AG08396 (cell line): ENCODE results near the gene PRKD3.

ENCODE experiments used
- DNase-seq: peaks from one replicate; pipeline ENCODE4 v3.0.0; 2012; ENCODE audit warnings: low spot score, mixed read lengths

PRKD3 gene

GRCh38 chr2:37324786-37325624 is at the start of gene PRKD3:
Gene PRKD3 (minus strand): TSS chr2:37324833. CDS start chr2:37316524, 8,309 bp downstream.
- DNase-seq = peak; percentile 87

- no peak for DNase-seq
Observed at GRCh38 chr2:37372000-37372399, 47.4 kb upstream of the PRKD3 start.

GRCh38 chr2:37370666-37371065 is 46.0 kb upstream of the PRKD3 start:
- no peak for DNase-seq

GRCh38 chr2:37367984-37368383 is 43.4 kb upstream of the PRKD3 start:
- no peak for DNase-seq

GRCh38 chr2:37367310-37367709 is 42.7 kb upstream of the PRKD3 start:
- DNase-seq = peak; percentile 46

- no peak for DNase-seq
Observed at GRCh38 chr2:37366773-37367172, 42.1 kb upstream of the PRKD3 start.

- no peak for DNase-seq
Observed at GRCh38 chr2:37365669-37366068, 41.0 kb upstream of the PRKD3 start.

- no peak for DNase-seq
Observed at GRCh38 chr2:37364351-37364750, 39.7 kb upstream of the PRKD3 start.

GRCh38 chr2:37361994-37362698 is 37.5 kb upstream of the PRKD3 start:
- no peak for DNase-seq

- DNase-seq = no peak
Observed at GRCh38 chr2:37361216-37361815, 36.7 kb upstream of the PRKD3 start.

- no peak for DNase-seq
Observed at GRCh38 chr2:37358466-37358865, 33.8 kb upstream of the PRKD3 start.

GRCh38 chr2:37357530-37357929 is 32.9 kb upstream of the PRKD3 start:
- no peak for DNase-seq

GRCh38 chr2:37357069-37357468 is 32.4 kb upstream of the PRKD3 start:
- DNase-seq = no peak

- no peak for DNase-seq
Observed at GRCh38 chr2:37356299-37356698, 31.7 kb upstream of the PRKD3 start.

- no peak for DNase-seq
Observed at GRCh38 chr2:37355735-37356134, 31.1 kb upstream of the PRKD3 start.

GRCh38 chr2:37354531-37354930 is 29.9 kb upstream of the PRKD3 start:
- no peak for DNase-seq

- no peak for DNase-seq
Observed at GRCh38 chr2:37350034-37350433, 25.4 kb upstream of the PRKD3 start.

- DNase-seq = no peak
Observed at GRCh38 chr2:37349231-37349860, 24.7 kb upstream of the PRKD3 start.

- no peak for DNase-seq
Observed at GRCh38 chr2:37348155-37348554, 23.5 kb upstream of the PRKD3 start.

GRCh38 chr2:37344453-37345361 is 20.1 kb upstream of the PRKD3 start, which contains the start of gene QPCT:
Gene QPCT (plus strand): TSS chr2:37344630. CDS start chr2:37344732, 102 bp downstream.
- peak; percentile 77 for DNase-seq
